Neural crest cell (in vitro differentiated cells): ENCODE measurements around the gene MYL6B. TPM values are rescaled to one million over a fixed set of nuclear protein-coding genes. Genes with fewer than 3 reads are reported as not detected.

Experiments
- DNase-seq: peaks from one replicate; pipeline ENCODE4 v3.0.0; 2021; ENCODE audit warnings: low read depth, mixed read lengths, low spot score
- H3K27ac Mint-ChIP-seq: one replicate; pipeline ENCODE4 v1.8.0; 2021; ENCODE audit warnings: mild to moderate bottlenecking, mixed read lengths; ENCODE audit not compliant: unreplicated experiment
- H3K27me3 Mint-ChIP-seq: 2 replicates; pipeline ENCODE4 v1.8.0; 2021; ENCODE audit warnings: low read depth, mild to moderate bottlenecking, mixed read lengths
- H3K36me3 Mint-ChIP-seq: 2 replicates; pipeline ENCODE4 v1.8.0; 2021; ENCODE audit warnings: low read depth, mild to moderate bottlenecking, mixed read lengths
- H3K4me1 Mint-ChIP-seq: 2 replicates; pipeline ENCODE4 v1.8.0; 2021; ENCODE audit warnings: mixed read lengths
- H3K4me3 Mint-ChIP-seq: one replicate; pipeline ENCODE4 v1.8.0; 2021; ENCODE audit warnings: mild to moderate bottlenecking, mixed read lengths
- H3K9me3 Mint-ChIP-seq: 2 replicates; pipeline ENCODE4 v1.8.0; 2021; ENCODE audit warnings: mixed read lengths
- long read RNA-seq: library from polyadenylated mRNA; unstranded; transcript quantifications from one replicate; pipeline ENCODE4 v2.0.0, GENCODE V29; 2020
- total RNA-seq: library from RNA; stranded (reverse); gene quantifications from 2 replicates; pipeline ENCODE4 v1.2.1, GENCODE V29; 2021
- TF ChIP-seq, protein P1 (sequence below): fragments of 200-600 bp; sonication (generic); conservative IDR thresholded peaks from 2 replicates; pipeline ENCODE4 v1.5.0; 2021; ENCODE audit warnings: antibody characterized with exemption, mild to moderate bottlenecking

MYL6B gene
- 178 and 189 TPM in 2 replicates for total RNA-seq
- long read RNA-seq, partial matches to known transcripts, result 2 of 22 reads
- long read RNA-seq, other reads (novel, unspliced or antisense), result 18 of 22 reads

DNA sequence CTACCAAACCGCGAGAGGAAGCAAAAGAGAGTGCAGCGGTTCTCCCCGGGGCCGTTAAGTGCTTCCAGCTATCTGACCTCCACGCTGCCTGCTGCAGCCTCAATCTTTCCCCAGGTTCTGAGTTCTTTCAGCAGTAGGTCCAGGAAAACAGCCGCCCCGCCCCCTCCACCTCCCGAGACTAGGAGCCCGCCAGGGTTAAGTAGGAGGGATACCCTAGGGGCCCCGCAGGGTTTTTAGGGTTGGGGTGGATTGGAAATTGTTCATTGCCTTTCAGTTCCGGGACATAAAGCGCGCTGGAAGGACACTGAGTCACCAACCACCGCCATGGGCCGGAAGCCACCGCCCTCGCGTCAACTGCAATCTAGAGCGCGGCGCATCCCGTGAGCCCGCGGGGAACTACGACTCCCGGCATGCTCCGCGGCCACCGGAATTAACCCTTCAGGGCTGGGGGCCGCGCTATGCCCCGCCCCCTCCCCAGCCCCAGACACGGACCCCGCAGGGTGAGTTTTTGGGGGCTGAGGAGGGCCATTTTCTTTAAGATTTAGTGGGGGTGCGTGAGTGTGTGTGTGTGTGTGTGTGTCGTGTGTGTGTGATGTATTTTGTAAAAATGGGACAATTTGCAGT, at the start of gene MYL6B:
TSS of gene MYL6B (plus strand) at position 456 of the 624 bp plus-strand sequence. CDS start 1,332 bp downstream, outside the sequence.
- peak within 1 kb of the TSS; percentile 98 for H3K4me3 Mint-ChIP-seq
- TF ChIP-seq, protein P1, sequence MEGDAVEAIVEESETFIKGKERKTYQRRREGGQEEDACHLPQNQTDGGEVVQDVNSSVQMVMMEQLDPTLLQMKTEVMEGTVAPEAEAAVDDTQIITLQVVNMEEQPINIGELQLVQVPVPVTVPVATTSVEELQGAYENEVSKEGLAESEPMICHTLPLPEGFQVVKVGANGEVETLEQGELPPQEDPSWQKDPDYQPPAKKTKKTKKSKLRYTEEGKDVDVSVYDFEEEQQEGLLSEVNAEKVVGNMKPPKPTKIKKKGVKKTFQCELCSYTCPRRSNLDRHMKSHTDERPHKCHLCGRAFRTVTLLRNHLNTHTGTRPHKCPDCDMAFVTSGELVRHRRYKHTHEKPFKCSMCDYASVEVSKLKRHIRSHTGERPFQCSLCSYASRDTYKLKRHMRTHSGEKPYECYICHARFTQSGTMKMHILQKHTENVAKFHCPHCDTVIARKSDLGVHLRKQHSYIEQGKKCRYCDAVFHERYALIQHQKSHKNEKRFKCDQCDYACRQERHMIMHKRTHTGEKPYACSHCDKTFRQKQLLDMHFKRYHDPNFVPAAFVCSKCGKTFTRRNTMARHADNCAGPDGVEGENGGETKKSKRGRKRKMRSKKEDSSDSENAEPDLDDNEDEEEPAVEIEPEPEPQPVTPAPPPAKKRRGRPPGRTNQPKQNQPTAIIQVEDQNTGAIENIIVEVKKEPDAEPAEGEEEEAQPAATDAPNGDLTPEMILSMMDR, result no peak
- H3K9me3 Mint-ChIP-seq, result no peaks in the 10 kb centered on the region
- peak; percentile 81 for DNase-seq
- peak within 1 kb of the TSS; percentile 94 for H3K27ac Mint-ChIP-seq
- peaks cover 7% of the 10 kb centered on the region for H3K36me3 Mint-ChIP-seq
- no peaks in the 10 kb centered on the region for H3K27me3 Mint-ChIP-seq
- H3K4me1 Mint-ChIP-seq, result peaks cover 49% of the 10 kb centered on the region

- no peaks in the 10 kb centered on the region for H3K9me3 Mint-ChIP-seq
Observed at GRCh38 chr12:56102683-56103065, 49.7 kb upstream of the MYL6B start.

GRCh38 chr12:56103066-56103711, 49.2 kb upstream of the MYL6B start:
- Mint-ChIP-seq H3K27me3 (no peaks in the 10 kb centered on the region), H3K4me1 (peaks cover 37% of the 10 kb centered on the region), H3K9me3 (no peaks in the 10 kb centered on the region), H3K4me3 (peak overlapping the region; percentile 98), H3K27ac (no peak overlapping the region), H3K36me3 (peaks cover 11% of the 10 kb centered on the region)
- TF ChIP-seq, protein P1, result no peak
- no peak for DNase-seq

More at GRCh38 chr12:56102683-56103065, 49.7 kb upstream of the MYL6B start:
- Mint-ChIP-seq H3K4me1 (peaks cover 37% of the 10 kb centered on the region), H3K27ac (no peak overlapping the region), H3K36me3 (peaks cover 13% of the 10 kb centered on the region), H3K27me3 (no peaks in the 10 kb centered on the region), H3K4me3 (peak overlapping the region; percentile 98)
- no peak for DNase-seq
- TF ChIP-seq, protein P1, result no peak

GRCh38 chr12:56103823-56104108, 48.6 kb upstream of the MYL6B start:
- H3K36me3 Mint-ChIP-seq, result peaks cover 11% of the 10 kb centered on the region
- H3K4me3 Mint-ChIP-seq, result peak overlapping the region; percentile 98
- no peaks in the 10 kb centered on the region for H3K9me3 Mint-ChIP-seq
- TF ChIP-seq, protein P1, result no peak
- H3K27me3 Mint-ChIP-seq, result no peaks in the 10 kb centered on the region
- peaks cover 37% of the 10 kb centered on the region for H3K4me1 Mint-ChIP-seq
- peak overlapping the region; percentile 95 for H3K27ac Mint-ChIP-seq
- no peak for DNase-seq

GRCh38 chr12:56104109-56104814, 48.1 kb upstream of the MYL6B start, which contains the start of gene PA2G4:
Gene PA2G4, plus strand, starts transcription at chr12:56104559. Its CDS starts 179 bp downstream, at chr12:56104738.
- peaks cover 37% of the 10 kb centered on the region for H3K4me1 Mint-ChIP-seq
- peaks cover 9% of the 10 kb centered on the region for H3K36me3 Mint-ChIP-seq
- TF ChIP-seq, protein P1, result no peak
- peak; percentile 94 for DNase-seq
- no peaks in the 10 kb centered on the region for H3K27me3 Mint-ChIP-seq
- peak within 1 kb of the TSS; percentile 97 for H3K27ac Mint-ChIP-seq
- H3K9me3 Mint-ChIP-seq, result no peaks in the 10 kb centered on the region
- peak within 1 kb of the TSS; percentile 98 for H3K4me3 Mint-ChIP-seq
